IMR-90 (cell line): ENCODE data around the gene CHPF. TPM values are rescaled to one million over a fixed set of nuclear protein-coding genes. Genes with fewer than 3 reads are reported as not detected.

Experiments
- ATAC-seq: fragments of 200-7000 bp; cut with Tn5 transposase; 2 replicates; pipeline ENCODE4 v1.9.1; 2020; ENCODE audit warnings: low read depth, mild to moderate bottlenecking, moderate library complexity
- BruUV-seq: library from RNA; stranded (reverse); fragments of 400-500 nt; replicated peaks from 2 replicates; lab custom pipeline; 2021; lab: Mats Ljungman, UMichigan
- CTCF ChIA-PET: fragments of 300-600 bp; formaldehyde crosslinking; extraction: SDS; loops from one replicate; lab custom pipeline; 2021; ENCODE audit warnings: antibody characterized with exemption; lab: Yijun Ruan, JAX
- POLR2A ChIA-PET: fragments of 300-600 bp; sonication (Branson Sonifier 250); formaldehyde crosslinking; loops from one replicate; lab custom pipeline; 2022; ENCODE audit warnings: antibody characterized with exemption; ENCODE audit not compliant: unreplicated experiment; lab: Charles Lee
- DNase-seq: peaks from one replicate; pipeline ENCODE4 v3.0.0; 2013
- H2AFZ ChIP-seq: replicated peaks from 2 replicates; pipeline ENCODE3; 2013; ENCODE audit warnings: low read length, mild to moderate bottlenecking; ENCODE audit not compliant: poor library complexity
- H2AK5ac ChIP-seq: 2 replicates; pipeline ENCODE4 v1.6.1; 2013; ENCODE audit warnings: low read depth, low read length, inconsistent platforms
- H2AK9ac ChIP-seq: replicated peaks from 2 replicates; pipeline ENCODE3; 2013; ENCODE audit warnings: mild to moderate bottlenecking, low read depth, low read length, moderate library complexity; ENCODE audit not compliant: poor library complexity
- H2BK120ac ChIP-seq: 2 replicates; pipeline ENCODE4 v1.6.1; 2013; ENCODE audit warnings: low read depth, low read length, inconsistent platforms
- H2BK15ac ChIP-seq: 3 replicates; pipeline ENCODE4 v1.6.1; 2013; ENCODE audit warnings: low read depth, low read length, inconsistent platforms
- H2BK20ac ChIP-seq: 2 replicates; pipeline ENCODE4 v1.6.1; 2013; ENCODE audit warnings: low read depth, mild to moderate bottlenecking, inconsistent platforms, low read length, moderate library complexity
- H2BK5ac ChIP-seq: 2 replicates; pipeline ENCODE4 v1.6.1; 2013; ENCODE audit warnings: mild to moderate bottlenecking, low read depth, low read length, inconsistent platforms; ENCODE audit not compliant: poor library complexity, severe bottlenecking
- H3K14ac ChIP-seq: replicated peaks from 2 replicates; pipeline ENCODE4 v1.6.1; 2013; ENCODE audit warnings: low read depth, low read length, inconsistent platforms
- H3K18ac ChIP-seq: 2 replicates; pipeline ENCODE4 v1.6.1; 2013; ENCODE audit warnings: low read depth, low read length, control low read depth
- H3K23ac ChIP-seq: 2 replicates; pipeline ENCODE4 v1.6.1; 2013; ENCODE audit warnings: low read depth, low read length, inconsistent platforms
- H3K27ac ChIP-seq: 2 replicates; pipeline ENCODE4 v1.5.1; 2013; ENCODE audit warnings: mild to moderate bottlenecking, control low read depth, low read length; ENCODE audit not compliant: insufficient read depth
- H3K27me3 ChIP-seq: 2 replicates; pipeline ENCODE4 v1.6.1; 2013; ENCODE audit warnings: low read length; ENCODE audit not compliant: control insufficient read depth, insufficient read depth
- H3K36me3 ChIP-seq: 2 replicates; pipeline ENCODE4 v1.6.1; 2013; ENCODE audit warnings: low read length, mixed read lengths; ENCODE audit not compliant: control insufficient read depth, insufficient read depth
- H3K4ac ChIP-seq: 2 replicates; pipeline ENCODE4 v1.6.1; 2013; ENCODE audit warnings: low read depth, low read length, inconsistent platforms
- H3K4me1 ChIP-seq: 2 replicates; pipeline ENCODE4 v1.6.1; 2013; ENCODE audit warnings: low read length, mixed read lengths; ENCODE audit not compliant: control insufficient read depth, insufficient read depth
- H3K4me2 ChIP-seq: 2 replicates; pipeline ENCODE4 v1.6.1; 2013; ENCODE audit warnings: low read depth, mild to moderate bottlenecking, control low read depth, low read length, moderate library complexity
- H3K4me3 ChIP-seq: 2 replicates; pipeline ENCODE4 v1.5.1; 2013; ENCODE audit warnings: low read depth, mild to moderate bottlenecking, control low read depth, low read length, moderate library complexity; ENCODE audit not compliant: insufficient read depth
- H3K56ac ChIP-seq: 2 replicates; pipeline ENCODE4 v1.6.1; 2013; ENCODE audit warnings: low read length, inconsistent platforms; ENCODE audit not compliant: insufficient read depth; ENCODE audit errors: extremely low read depth
- H3K79me1 ChIP-seq, 2 experiments: 2 replicates each; pipeline ENCODE4 v1.6.1; 2013; ENCODE audit warnings: low read length in 2 of 2, inconsistent platforms in 1 of 2, low read depth in 1 of 2
- H3K9ac ChIP-seq: 2 replicates; pipeline ENCODE4 v1.6.1; 2013; ENCODE audit warnings: low read depth, low read length, control low read depth
- H3K9me1 ChIP-seq: 2 replicates; pipeline ENCODE4 v1.6.1; 2013; ENCODE audit warnings: low read length, inconsistent platforms; ENCODE audit not compliant: insufficient read depth
- H3K9me3 ChIP-seq: 2 replicates; pipeline ENCODE4 v1.6.1; 2013; ENCODE audit warnings: low read length; ENCODE audit not compliant: control insufficient read depth, insufficient read depth
- H4K20me1 ChIP-seq: 2 replicates; pipeline ENCODE4 v1.6.1; 2013; ENCODE audit warnings: low read length, inconsistent platforms; ENCODE audit not compliant: insufficient read depth
- H4K5ac ChIP-seq: 2 replicates; pipeline ENCODE4 v1.6.1; 2013; ENCODE audit warnings: mild to moderate bottlenecking, low read depth, low read length, control low read depth
- H4K8ac ChIP-seq, 2 experiments: 2 replicates each; pipeline ENCODE4 v1.6.1; 2013; ENCODE audit warnings: low read depth in 2 of 2, low read length in 2 of 2, control low read depth in 1 of 2, inconsistent platforms in 1 of 2
- H4K91ac ChIP-seq: 2 replicates; pipeline ENCODE4 v1.6.1; 2013; ENCODE audit warnings: low read depth, low read length, inconsistent platforms; ENCODE audit not compliant: insufficient read depth
- FOS ChIP-seq: fragments of 150-350 bp; IDR thresholded peaks from 2 replicates; pipeline ENCODE4 v1.6.1; 2016; ENCODE audit warnings: low read depth, low read length
- POLR2A ChIP-seq: IDR thresholded peaks from 2 replicates; pipeline ENCODE4 v1.6.1; 2012; ENCODE audit warnings: mild to moderate bottlenecking, low read depth, low read length
- RCOR1 ChIP-seq: IDR thresholded peaks from 2 replicates; pipeline ENCODE4 v1.6.1; 2012; ENCODE audit warnings: mild to moderate bottlenecking, low read length, improper control_type of control experiment; ENCODE audit not compliant: insufficient replicate concordance
- WGBS, 2 experiments: methylation state at CpG; one replicate each; pipeline versions ENCODE4 v1.1.5 to v1.1.7; 2013; ENCODE audit warnings: missing lambda C conversion rate in 2 of 2; ENCODE audit not compliant: insufficient read length in 1 of 2; ENCODE audit errors: extremely low coverage in 2 of 2; 5-methylcytosine and 5-hydroxymethylcytosine counted together
- dilution Hi-C: fragments of 300-500 bp; cut with HindIII; formaldehyde crosslinking; loops from one replicate; pipeline ENCODE4 v1.14.3; 2018; ENCODE audit warnings: low sequenced_read_pairs; ENCODE audit not compliant: unreplicated experiment
- in situ Hi-C: fragments of 300-500 bp; cut with MboI; formaldehyde crosslinking; loops from 3 replicates; pipeline ENCODE4 v1.14.3; 2019; ENCODE audit warnings: low sequenced_read_pairs, inconsistent platforms, mixed read lengths
- intact Hi-C: fragments of 100-400 bp; cut with micrococcal nuclease; formaldehyde crosslinking; loops from 2 replicates; pipeline ENCODE4 v1.10.0; 2022
- polyA plus RNA-seq, 3 experiments: library from polyadenylated mRNA; depleted of rRNA; stranded (reverse); fragments of >200 nt; gene quantifications; 2 replicates each; pipeline ENCODE4 v1.2.3, GENCODE V29; 2012; ENCODE audit warnings: low replicate concordance in 1 of 3
- total RNA-seq: library from RNA; depleted of rRNA; stranded (reverse); fragments of >200 nt; gene quantifications from 2 replicates; pipeline ENCODE4 v1.2.3, GENCODE V29; 2012

The CHPF gene
- total and polyA plus RNA-seq, 2 of the 4 experiments (the other 2 are of a cell fraction): 24.0 to 115 TPM

- Histone ChIP-seq H2BK5ac (no peak overlapping the region), H4K20me1 (no peaks in the 10 kb centered on the region), H2BK15ac (no peak overlapping the region), H3K18ac (no peak overlapping the region), H3K4me1 (peaks cover 15% of the 10 kb centered on the region), H4K5ac (no peak overlapping the region), H2AFZ (peak overlapping the region; percentile 98), H3K9me3 (no peaks in the 10 kb centered on the region), H3K79me1 (peaks cover 18 to 23% of the 10 kb centered on the region in 2 experiments), H2BK120ac (no peak overlapping the region), H2AK9ac (peak overlapping the region; percentile 56), H4K8ac (no peak overlapping the region), H3K23ac (no peak overlapping the region), H3K4ac (no peak overlapping the region), H3K4me3 (no peak overlapping the region), H2BK20ac (no peak overlapping the region), H3K36me3 (peaks cover 9% of the 10 kb centered on the region; the same call in 1 of the 2 replicates), H3K4me2 (no peak overlapping the region), H3K56ac (no peak overlapping the region), H2AK5ac (peak overlapping the region; percentile 46), H3K27me3 (no peaks in the 10 kb centered on the region; the same call in 1 of the 2 replicates), H3K27ac (no peak overlapping the region), H3K9ac (no peak overlapping the region), H3K9me1 (peaks cover 12% of the 10 kb centered on the region), H3K14ac (no peak overlapping the region), H4K91ac (no peak overlapping the region)
- WGBS, 2 experiments: 45% methylated on average over 11 of the region's 20 CpGs; no CpG with 5 or more reads in 1 of the 2 experiments
- TF ChIP-seq FOS (no peak), RCOR1 (no peak), POLR2A (peak; percentile 30; the same call in 1 of the 2 replicates)
- ATAC-seq (no peak), DNase-seq (no peak)
- dilution Hi-C loops: no loop called here
- intact Hi-C loops: no loop called here
- ChIA-PET POLR2A (no interaction called here), CTCF (interaction anchor here (0.8 to 2.0 kb wide), 9 partner anchors 14 to 94 kb away, joined by 3 to 17 read pairs (median 6); no protein-coding TSS in a partner anchor)
- in situ Hi-C loops: no loop called here
- no TSS peak for BruUV-seq
Observed at GRCh38 chr2:219496247-219496824, 47.3 kb downstream of the CHPF start.
